Measurements from ENCODE around the gene ANKS6. TPM values are rescaled to one million over a fixed set of nuclear protein-coding genes. Genes with fewer than 3 reads are reported as not detected.

ANKS6 gene
- total and polyA plus RNA-seq, 10 donors = 4.9 to 9.4 (median 7.0) TPM

GRCh38 chr9:98809311-98810101 lies 13.2 kb upstream of the ANKS6 start:
- Histone ChIP-seq H3K36me3 (no peaks in the 10 kb centered on the region), H3K27me3 (replicated peaks in 1 of 7) (peaks cover 0 to 46% (median 13%) of the 10 kb centered on the region in 7 donors), H3K9me3 (no peaks in the 10 kb centered on the region), H3K4me3 (no peak overlapping the region), H3K27ac (no peak overlapping the region), H3K4me1 (peaks cover 8 to 27% (median 16%) of the 10 kb centered on the region in 6 donors)
- no peak for DNase-seq
- intact Hi-C loops (cut with DNase I; ENCODE audit: low total_unique reads) = no loop called here
- TF ChIP-seq POLR2AphosphoS5 (IDR thresholded peaks at IDR 0.05) = no peak
- TF ChIP-seq POLR2A (IDR thresholded peaks at IDR 0.05) = no peak
- TF ChIP-seq CTCF (IDR thresholded peaks at IDR 0.05 in 8 of 11, conservative IDR thresholded peaks at IDR 0.05 in 3 of 11) = no peak
- 74 to 91% (median 80%) methylated on average over 9 of the region's 9 CpGs for WGBS, 5 donors

GRCh38 chr9:98808875-98809274 lies 12.5 kb upstream of the ANKS6 start:
- Histone ChIP-seq H3K27ac (no peak overlapping the region), H3K4me3 (peak overlapping the region in 1 of 8 donors; percentile 82), H3K9me3 (no peaks in the 10 kb centered on the region), H3K27me3 (replicated peaks in 1 of 7) (peaks cover 0 to 46% (median 13%) of the 10 kb centered on the region in 7 donors), H3K36me3 (no peaks in the 10 kb centered on the region), H3K4me1 (peaks cover 8 to 27% (median 16%) of the 10 kb centered on the region in 6 donors)
- intact Hi-C loops (cut with DNase I; ENCODE audit: low total_unique reads) = no loop called here
- 79 to 100% (median 89%) methylated on average over 2 of the region's 2 CpGs for WGBS, 5 donors
- no peak for TF ChIP-seq POLR2A (IDR thresholded peaks at IDR 0.05)
- no peak for TF ChIP-seq CTCF (IDR thresholded peaks at IDR 0.05 in 8 of 11, conservative IDR thresholded peaks at IDR 0.05 in 3 of 11)
- no peak for TF ChIP-seq POLR2AphosphoS5 (IDR thresholded peaks at IDR 0.05)
- DNase-seq = no peak

- Histone ChIP-seq H3K4me3 (peak overlapping the region; percentile 41 to 82 (median 52)), H3K9me3 (no peaks in the 10 kb centered on the region), H3K27ac (no peak overlapping the region), H3K4me1 (peaks cover 8 to 27% (median 16%) of the 10 kb centered on the region in 6 donors), H3K36me3 (no peaks in the 10 kb centered on the region), H3K27me3 (replicated peaks in 1 of 7) (peaks cover 0 to 46% (median 13%) of the 10 kb centered on the region in 7 donors)
- intact Hi-C loops (cut with DNase I; ENCODE audit: low total_unique reads) = no loop called here
- TF ChIP-seq CTCF (IDR thresholded peaks at IDR 0.05 in 8 of 11, conservative IDR thresholded peaks at IDR 0.05 in 3 of 11) (no peak), POLR2A (IDR thresholded peaks at IDR 0.05) (no peak), POLR2AphosphoS5 (IDR thresholded peaks at IDR 0.05) (no peak)
- WGBS, 5 donors = 4 to 42% (median 23%) methylated on average over 10 to 17 of the region's 17 CpGs
- DNase-seq = no peak
Measured at GRCh38 chr9:98808411-98808815, 12.1 kb upstream of the ANKS6 start.

GRCh38 chr9:98807814-98808195 lies 11.4 kb upstream of the ANKS6 start:
- intact Hi-C loops (cut with DNase I; ENCODE audit: low total_unique reads) = no loop called here
- Histone ChIP-seq H3K27me3 (replicated peaks in 1 of 7) (peaks cover 0 to 52% (median 13%) of the 10 kb centered on the region in 7 donors), H3K9me3 (no peaks in the 10 kb centered on the region), H3K27ac (peak overlapping the region in 1 of 8 donors; percentile 22), H3K4me1 (peaks cover 8 to 27% (median 16%) of the 10 kb centered on the region in 6 donors), H3K36me3 (no peaks in the 10 kb centered on the region), H3K4me3 (peak overlapping the region; percentile 41 to 82 (median 52))
- peak; percentile 80 for DNase-seq
- WGBS, 5 donors = 0 to 2% (median 1%) methylated on average over 9 to 46 of the region's 46 CpGs
- TF ChIP-seq POLR2A (IDR thresholded peaks at IDR 0.05) (no peak), POLR2AphosphoS5 (IDR thresholded peaks at IDR 0.05) (no peak), CTCF (IDR thresholded peaks at IDR 0.05 in 8 of 11, conservative IDR thresholded peaks at IDR 0.05 in 3 of 11) (no peak)

Measured in spleen (tissue), 11 donors.